ENCODE data around the gene ARHGAP31.
"Not testable (repeated sequence)": the region's sequence is repeated elsewhere in the genome, so short reads cannot be mapped to it uniquely, and the experiment has no call there.

ARHGAP31 gene, protein sequence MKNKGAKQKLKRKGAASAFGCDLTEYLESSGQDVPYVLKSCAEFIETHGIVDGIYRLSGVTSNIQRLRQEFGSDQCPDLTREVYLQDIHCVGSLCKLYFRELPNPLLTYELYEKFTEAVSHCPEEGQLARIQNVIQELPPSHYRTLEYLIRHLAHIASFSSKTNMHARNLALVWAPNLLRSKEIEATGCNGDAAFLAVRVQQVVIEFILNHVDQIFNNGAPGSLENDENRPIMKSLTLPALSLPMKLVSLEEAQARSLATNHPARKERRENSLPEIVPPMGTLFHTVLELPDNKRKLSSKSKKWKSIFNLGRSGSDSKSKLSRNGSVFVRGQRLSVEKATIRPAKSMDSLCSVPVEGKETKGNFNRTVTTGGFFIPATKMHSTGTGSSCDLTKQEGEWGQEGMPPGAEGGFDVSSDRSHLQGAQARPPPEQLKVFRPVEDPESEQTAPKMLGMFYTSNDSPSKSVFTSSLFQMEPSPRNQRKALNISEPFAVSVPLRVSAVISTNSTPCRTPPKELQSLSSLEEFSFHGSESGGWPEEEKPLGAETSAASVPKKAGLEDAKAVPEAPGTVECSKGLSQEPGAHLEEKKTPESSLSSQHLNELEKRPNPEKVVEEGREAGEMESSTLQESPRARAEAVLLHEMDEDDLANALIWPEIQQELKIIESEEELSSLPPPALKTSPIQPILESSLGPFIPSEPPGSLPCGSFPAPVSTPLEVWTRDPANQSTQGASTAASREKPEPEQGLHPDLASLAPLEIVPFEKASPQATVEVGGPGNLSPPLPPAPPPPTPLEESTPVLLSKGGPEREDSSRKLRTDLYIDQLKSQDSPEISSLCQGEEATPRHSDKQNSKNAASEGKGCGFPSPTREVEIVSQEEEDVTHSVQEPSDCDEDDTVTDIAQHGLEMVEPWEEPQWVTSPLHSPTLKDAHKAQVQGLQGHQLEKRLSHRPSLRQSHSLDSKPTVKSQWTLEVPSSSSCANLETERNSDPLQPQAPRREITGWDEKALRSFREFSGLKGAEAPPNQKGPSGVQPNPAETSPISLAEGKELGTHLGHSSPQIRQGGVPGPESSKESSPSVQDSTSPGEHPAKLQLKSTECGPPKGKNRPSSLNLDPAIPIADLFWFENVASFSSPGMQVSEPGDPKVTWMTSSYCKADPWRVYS (N-terminal part only)

DNA sequence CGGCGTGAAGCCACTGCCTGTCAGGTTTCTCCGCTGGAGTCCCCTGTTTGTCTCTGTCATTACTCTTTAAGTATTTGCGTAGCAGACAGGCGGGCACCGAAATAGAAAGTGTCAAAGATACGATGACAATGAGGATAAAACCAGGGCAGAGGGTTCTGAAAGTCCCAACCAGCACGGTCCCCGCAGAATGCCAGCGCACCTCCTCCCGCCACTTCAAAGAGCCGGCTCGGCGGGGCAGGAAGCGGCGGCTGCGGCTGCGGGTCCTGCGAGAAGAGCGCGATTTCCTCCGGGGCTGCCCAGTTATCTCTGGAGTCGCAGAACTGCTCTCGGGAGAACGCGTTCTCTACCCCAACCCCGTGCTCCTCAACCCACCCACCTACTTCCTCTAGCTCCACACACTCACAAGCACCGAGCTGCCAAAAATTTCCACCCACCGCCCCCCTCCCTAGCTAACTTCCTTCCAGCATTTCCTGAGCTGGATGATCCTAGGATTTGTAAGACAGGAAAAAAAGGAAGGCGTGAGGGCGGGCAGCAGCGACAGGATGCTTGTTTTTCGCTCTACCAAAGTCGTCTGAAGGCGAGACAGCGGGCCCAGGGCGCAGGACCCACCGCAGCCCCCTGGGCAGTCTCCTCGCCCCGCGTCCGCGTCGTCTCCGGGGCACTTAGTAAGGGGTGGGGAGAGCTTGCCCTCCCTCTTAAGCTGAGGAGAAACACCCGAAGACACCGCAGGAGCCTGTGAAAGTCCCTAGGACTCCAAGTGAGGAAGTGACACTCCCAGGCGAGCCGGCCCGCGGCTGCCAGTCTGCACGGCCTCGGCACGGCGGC lies at the start of gene ARHGAP31:
ARHGAP31 (plus strand) TSS at position 513 of the 825 bp plus-strand sequence. CDS start 522 bp downstream, outside the sequence.
- DNase-seq: peak; percentile 78

GRCh38 chr3:119245778-119246177 lies 48.4 kb upstream of the ARHGAP31 start:
- no peak for DNase-seq

GRCh38 chr3:119255214-119255613 lies 39.0 kb upstream of the ARHGAP31 start:
- DNase-seq: no peak

- no peak for DNase-seq
Observed at GRCh38 chr3:119257111-119257510, 37.1 kb upstream of the ARHGAP31 start.

DNA sequence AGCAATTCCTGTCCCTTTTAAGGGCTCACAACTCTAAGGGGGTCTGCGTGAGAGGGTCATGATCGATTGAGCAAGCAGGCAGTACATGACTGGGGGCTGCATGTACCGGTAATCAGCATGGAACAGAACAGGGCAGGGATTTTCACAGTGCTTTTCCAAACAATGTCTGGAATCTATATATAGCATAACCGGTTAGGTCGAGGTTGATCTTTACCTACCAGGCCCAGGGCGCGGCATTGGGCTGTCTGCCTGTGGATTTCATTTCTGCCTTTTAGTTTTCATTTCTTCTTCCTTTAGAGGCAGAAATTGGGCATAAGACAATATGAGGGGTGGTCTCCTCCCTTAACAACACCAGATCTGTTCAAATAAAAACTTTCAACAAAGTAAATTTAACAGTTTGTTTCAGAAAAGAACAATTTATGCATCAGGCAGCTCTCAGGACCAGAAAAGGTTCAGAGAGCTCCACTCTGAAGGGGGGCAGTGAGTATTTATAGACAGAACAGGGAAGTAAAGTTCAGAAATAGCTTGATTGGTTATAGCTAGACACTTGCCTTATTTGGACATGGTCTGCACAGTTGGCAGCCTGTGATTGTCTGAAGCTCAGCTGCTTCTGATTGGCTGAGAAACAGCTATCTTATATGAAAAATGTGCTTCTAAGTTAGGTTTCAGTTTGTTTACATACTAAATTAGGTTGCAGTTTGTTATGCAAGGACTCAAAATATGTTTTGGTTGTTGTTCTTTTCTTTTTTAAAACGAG lies 36.4 kb upstream of the ARHGAP31 start:
- no peak for DNase-seq

GRCh38 chr3:119258915-119259314 lies 35.3 kb upstream of the ARHGAP31 start:
- no peak for DNase-seq

DNA sequence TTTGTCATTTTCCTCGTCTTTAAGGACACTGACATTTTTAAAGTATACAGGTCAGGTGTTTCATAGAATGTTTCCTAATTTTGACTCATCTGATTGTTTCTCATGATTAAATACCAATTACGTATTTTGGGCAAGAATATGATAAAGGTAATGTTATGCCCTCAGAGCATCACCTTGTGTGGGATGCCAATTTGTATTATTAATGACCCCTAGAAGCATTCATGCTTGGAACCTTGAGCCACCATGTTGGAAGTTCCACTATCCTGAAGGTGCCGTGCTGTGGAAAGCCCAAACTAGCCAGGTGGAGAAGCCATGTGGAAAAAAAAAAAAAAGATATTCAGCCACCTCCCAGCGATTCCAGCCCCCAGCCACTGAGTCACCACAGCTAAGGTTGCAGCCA lies 34.4 kb upstream of the ARHGAP31 start:
- DNase-seq: no peak

DNA sequence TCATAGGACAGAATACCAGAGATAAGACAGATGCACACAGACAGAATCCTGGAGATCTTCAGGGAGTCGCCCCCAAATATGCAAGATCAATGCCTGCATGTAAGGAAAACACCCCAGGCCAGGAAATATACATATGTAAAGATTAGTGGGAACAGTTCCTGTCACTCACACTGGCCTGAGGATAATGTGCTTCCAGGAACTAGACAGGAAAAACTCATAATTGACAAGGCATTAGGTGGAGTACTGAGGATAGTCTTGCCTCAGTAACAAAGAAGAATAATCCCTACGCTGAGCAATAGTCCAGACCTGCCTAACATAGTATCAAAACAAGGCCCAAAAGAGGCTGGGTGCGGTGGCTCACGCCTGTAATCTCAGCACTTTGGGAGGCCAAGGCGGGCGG lies 33.1 kb upstream of the ARHGAP31 start:
- DNase-seq: no peak

DNA sequence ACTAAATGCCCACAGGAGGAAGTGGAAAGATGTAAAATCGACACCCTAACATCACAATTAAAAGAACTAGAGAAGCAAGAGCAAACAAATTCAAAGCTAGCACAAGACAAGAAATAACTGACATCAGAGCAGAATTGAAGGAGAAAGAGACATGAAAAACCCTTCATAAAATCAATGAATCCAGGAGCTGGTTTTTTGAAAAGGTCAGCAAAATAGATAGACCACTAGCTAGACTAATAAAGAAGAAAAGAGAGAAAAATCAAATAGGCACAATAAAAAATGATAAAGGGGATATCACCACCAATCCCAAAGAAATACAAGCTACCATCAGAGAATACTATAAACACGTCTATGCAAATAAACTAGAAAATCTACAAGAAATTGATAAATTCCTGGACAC lies 24.0 kb upstream of the ARHGAP31 start:
- not testable (repeated sequence) for DNase-seq

GRCh38 chr3:119276680-119277079 lies 17.5 kb upstream of the ARHGAP31 start:
- no peak for DNase-seq

GRCh38 chr3:119279101-119279554 lies 15.1 kb upstream of the ARHGAP31 start:
- DNase-seq: no peak

- DNase-seq: no peak
Observed at GRCh38 chr3:119279584-119280243, 14.5 kb upstream of the ARHGAP31 start.

DNA sequence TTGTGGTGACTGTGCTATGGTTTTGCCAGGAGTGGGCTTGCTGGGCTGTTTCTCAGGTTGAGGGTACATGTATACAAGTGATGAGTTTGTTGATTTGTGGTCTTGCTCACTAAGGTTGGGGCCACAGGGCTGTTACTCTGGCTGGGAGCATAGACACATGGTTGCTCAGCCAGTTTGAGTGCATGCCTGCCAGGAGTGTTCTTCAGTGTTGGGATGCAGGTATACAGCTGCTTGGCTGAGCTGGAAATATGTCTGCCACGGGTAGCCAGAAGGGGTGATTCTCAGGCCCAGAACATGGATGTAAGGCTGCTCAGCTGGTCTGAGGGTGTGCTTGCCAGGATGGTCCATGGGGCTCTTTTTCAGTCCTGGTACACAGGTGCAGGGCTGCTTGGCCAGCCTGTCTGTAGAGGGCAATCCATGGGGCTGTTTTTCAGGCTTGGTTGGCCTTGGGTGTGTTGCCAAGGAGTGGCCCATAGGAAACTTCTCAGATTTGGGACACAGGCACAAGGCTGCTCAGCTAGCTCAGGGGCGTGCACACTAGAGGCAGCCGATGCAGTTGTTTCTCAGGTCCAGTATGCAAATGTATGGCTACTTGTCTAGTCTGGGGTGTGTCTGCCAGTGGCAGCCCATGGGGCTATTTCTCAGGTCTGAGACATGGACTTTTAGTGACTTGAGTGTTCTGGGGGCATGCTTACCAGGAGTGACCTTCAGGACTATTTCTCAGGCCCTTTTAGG lies 5.3 kb upstream of the ARHGAP31 start:
- DNase-seq: no peak

DNA sequence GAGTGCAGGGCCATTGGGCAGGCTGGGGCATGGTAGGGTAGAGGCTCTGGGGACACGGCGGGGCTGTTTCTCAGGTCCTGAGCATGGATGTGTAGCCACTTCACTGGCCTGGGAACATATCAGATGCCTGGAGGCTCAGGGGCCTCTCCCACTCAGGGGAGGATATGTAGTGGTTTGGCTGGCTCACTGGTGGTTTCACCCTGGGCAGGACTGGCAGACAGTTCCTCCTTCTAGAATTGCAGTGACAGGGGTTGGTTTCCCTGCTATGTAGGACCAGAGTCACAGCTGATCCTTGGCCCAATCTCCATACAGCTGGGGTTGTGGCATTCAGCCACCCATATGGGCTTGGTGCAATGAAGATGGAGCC lies 4.8 kb upstream of the ARHGAP31 start:
- no peak for DNase-seq

GRCh38 chr3:119290613-119291012 lies 3.6 kb upstream of the ARHGAP31 start:
- DNase-seq: no peak

- no peak for DNase-seq
Observed at GRCh38 chr3:119291062-119291700, 3.0 kb upstream of the ARHGAP31 start.

DNA sequence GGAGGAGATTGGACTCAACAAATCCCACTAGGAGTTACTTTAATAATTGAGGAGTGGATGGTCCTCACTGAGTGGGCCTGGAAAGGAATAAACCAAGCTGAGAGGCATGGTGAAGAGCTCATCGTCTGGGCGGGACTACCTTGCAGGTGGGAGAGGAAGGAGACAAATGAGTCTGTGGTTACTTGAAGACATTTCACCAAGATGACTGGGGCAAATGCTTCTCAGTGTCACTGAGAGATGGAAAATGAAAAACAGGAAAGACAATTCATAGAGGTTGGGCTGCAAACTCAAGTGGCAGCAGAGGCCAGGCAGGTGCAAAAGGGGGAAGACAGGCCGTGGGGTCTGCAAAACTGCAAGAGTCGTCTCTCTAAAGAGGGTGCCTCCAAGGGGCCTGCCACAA lies 1.5 kb upstream of the ARHGAP31 start:
- peak; percentile 13 for DNase-seq

DNA sequence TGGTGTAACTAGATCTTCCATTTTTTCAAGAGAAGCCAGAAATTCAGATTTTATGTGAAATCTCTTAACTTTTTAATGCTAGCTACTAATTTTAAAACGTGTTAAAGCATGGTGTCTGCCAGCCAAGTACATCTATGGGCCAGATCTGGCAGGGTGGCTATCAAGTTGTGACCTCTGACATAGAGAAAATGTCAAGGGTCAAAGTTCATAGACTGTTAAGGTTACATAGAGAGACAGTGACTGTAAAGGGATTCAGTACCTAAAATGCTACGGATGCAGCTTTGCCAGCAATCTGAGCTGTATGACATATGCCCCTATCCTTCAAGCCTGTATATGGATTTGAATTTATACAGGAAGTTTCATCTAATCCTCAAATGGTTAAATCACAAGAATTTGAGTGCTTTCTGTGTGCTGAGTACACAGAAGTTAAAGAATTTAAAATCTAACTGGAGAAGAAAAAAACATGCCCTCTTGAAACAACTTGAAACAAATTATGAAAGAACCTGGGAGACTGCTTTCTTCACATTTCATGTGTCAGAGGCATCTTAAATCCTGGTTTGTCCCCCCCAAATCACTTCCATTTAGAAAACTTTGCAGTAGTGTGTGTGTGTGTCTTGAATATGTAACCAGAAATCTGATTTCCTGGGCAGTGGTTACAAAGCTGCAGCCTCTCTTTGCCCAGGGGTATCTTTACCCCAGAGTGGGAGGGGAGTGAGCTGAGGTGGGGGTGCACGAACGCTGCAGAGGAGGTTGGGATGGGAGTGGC lies 895 bp upstream of the ARHGAP31 start:
- DNase-seq: no peak

All from stimulated activated CD4-positive, alpha-beta T cell treated with anti-CD3 and anti-CD28 coated beads, Interleukin-12 subunit alpha, Interleukin-12 subunit beta, amount 100 ng/mL, for 4 hours (primary cell).